CD14-positive monocyte (primary cell): ENCODE results near the gene MB21D2. TPM values are rescaled to one million over a fixed set of nuclear protein-coding genes. Genes with fewer than 3 reads are reported as not detected.

ENCODE experiments used
- DNase-seq, 3 donors: peaks; one replicate each; pipeline ENCODE4 v3.0.0-alpha.2; 2011 to 2022
- H2AFZ ChIP-seq: 2 replicates; pipeline ENCODE4 v1.6.0; 2012; ENCODE audit warnings: mild to moderate bottlenecking, low read depth, low read length, inconsistent platforms; ENCODE audit not compliant: insufficient read depth, poor library complexity, severe bottlenecking
- H3K27ac ChIP-seq, 2 donors: 1 replicate in 1 of 2; 2 replicates in 1 of 2; pipeline ENCODE4 v1.5.1; 2012 to 2013; ENCODE audit warnings: low read length in 2 of 2, control low read depth in 1 of 2, inconsistent platforms in 1 of 2, low read depth in 1 of 2, mild to moderate bottlenecking in 1 of 2
- H3K27me3 ChIP-seq, 2 donors: one replicate each; pipeline versions ENCODE4 v1.6.0 to v1.6.1; 2011 to 2013; ENCODE audit warnings: low read length in 2 of 2; ENCODE audit not compliant: control insufficient read depth in 2 of 2, insufficient read depth in 2 of 2
- H3K36me3 ChIP-seq, 2 donors: replicated peaks in 1 of 2; 1 replicate in 1 of 2; 2 replicates in 1 of 2; pipeline versions ENCODE4 v1.5.1 to v1.6.1; 2012 to 2013; ENCODE audit warnings: low read length in 2 of 2, control low read depth in 1 of 2, inconsistent platforms in 1 of 2, mild to moderate bottlenecking in 1 of 2; ENCODE audit not compliant: insufficient read depth in 2 of 2, control insufficient read depth in 1 of 2
- H3K4me1 ChIP-seq, 2 donors: 1 replicate in 1 of 2; 2 replicates in 1 of 2; pipeline versions ENCODE4 v1.5.1 to v1.6.1; 2012 to 2013; ENCODE audit warnings: low read length in 2 of 2, control low read depth in 1 of 2, inconsistent platforms in 1 of 2, mild to moderate bottlenecking in 1 of 2, moderate library complexity in 1 of 2; ENCODE audit not compliant: insufficient read depth in 2 of 2, control insufficient read depth in 1 of 2
- H3K4me2 ChIP-seq: replicated peaks from 2 replicates; pipeline ENCODE3; 2012; ENCODE audit warnings: low read length, moderate library complexity, mild to moderate bottlenecking; ENCODE audit not compliant: poor library complexity, severe bottlenecking; ENCODE audit errors: extremely low read depth
- H3K4me3 ChIP-seq, 3 experiments: fragments of 200-600 bp in 1 of 3; sonication (generic) in 1 of 3; replicated peaks in 1 of 3; 1 replicate in 2 of 3; 2 replicates in 1 of 3; pipeline ENCODE4 v1.5.1; 2011 to 2013; ENCODE audit warnings: low read length in 3 of 3, mild to moderate bottlenecking in 3 of 3, control low read depth in 2 of 3, low read depth in 2 of 3, inconsistent platforms in 1 of 3, moderate library complexity in 1 of 3
- H3K79me2 ChIP-seq: 2 replicates; pipeline ENCODE4 v1.6.0; 2012; ENCODE audit warnings: mild to moderate bottlenecking, control low read depth, inconsistent platforms, low read length, moderate library complexity; ENCODE audit not compliant: insufficient read depth
- H3K9ac ChIP-seq: 2 replicates; pipeline ENCODE4 v1.6.0; 2017; ENCODE audit warnings: low read length, mild to moderate bottlenecking; ENCODE audit not compliant: insufficient read depth, poor library complexity, severe bottlenecking
- H3K9me3 ChIP-seq, 2 donors: replicated peaks in 1 of 2; 1 replicate in 1 of 2; 2 replicates in 1 of 2; pipeline versions ENCODE4 v1.5.1 to v1.6.1; 2012 to 2013; ENCODE audit warnings: low read length in 2 of 2, control low read depth in 1 of 2; ENCODE audit not compliant: control insufficient read depth in 1 of 2, insufficient read depth in 1 of 2
- H4K20me1 ChIP-seq: 2 replicates; pipeline ENCODE4 v1.6.0; 2012; ENCODE audit warnings: mild to moderate bottlenecking, low read length, control low read depth, moderate library complexity; ENCODE audit not compliant: insufficient read depth
- H3K27ac Mint-ChIP-seq, 7 donors: one replicate each; pipeline ENCODE4 v1.8.0; 2020; ENCODE audit warnings: mild to moderate bottlenecking in 7 of 7, mixed read lengths in 7 of 7, moderate library complexity in 6 of 7, inconsistent platforms in 2 of 7
- H3K27me3 Mint-ChIP-seq, 3 donors: one replicate each; pipeline ENCODE4 v1.8.0; 2021 to 2022; ENCODE audit warnings: low read depth in 3 of 3, mild to moderate bottlenecking in 3 of 3, mixed read lengths in 3 of 3, moderate library complexity in 3 of 3, inconsistent platforms in 1 of 3
- H3K36me3 Mint-ChIP-seq, 2 donors: one replicate each; pipeline ENCODE4 v1.8.0; 2020; ENCODE audit warnings: mixed read lengths in 2 of 2, inconsistent platforms in 1 of 2, mild to moderate bottlenecking in 1 of 2
- H3K4me1 Mint-ChIP-seq: one replicate; pipeline ENCODE4 v1.8.0; 2020; ENCODE audit warnings: mild to moderate bottlenecking, mixed read lengths
- H3K4me3 Mint-ChIP-seq, 2 donors: one replicate each; pipeline ENCODE4 v1.8.0; 2020; ENCODE audit warnings: mild to moderate bottlenecking in 2 of 2, mixed read lengths in 2 of 2, moderate library complexity in 1 of 2
- H3K9me3 Mint-ChIP-seq, 7 donors: one replicate each; pipeline ENCODE4 v1.8.0; 2020 to 2022; ENCODE audit warnings: mixed read lengths in 7 of 7, mild to moderate bottlenecking in 6 of 7, moderate library complexity in 6 of 7, inconsistent platforms in 2 of 7
- CTCF ChIP-seq: fragments of 200-600 bp; IDR thresholded peaks from one replicate; pipeline ENCODE4 v1.8.0; 2022; ENCODE audit warnings: antibody characterized with exemption, mild to moderate bottlenecking
- WGBS: methylation state at CpG from one replicate; pipeline ENCODE4 v1.1.5; 2013; ENCODE audit warnings: missing lambda C conversion rate; ENCODE audit not compliant: insufficient coverage; 5-methylcytosine and 5-hydroxymethylcytosine counted together
- intact Hi-C, 2 donors: fragments of 100-400 bp; cut with micrococcal nuclease; formaldehyde crosslinking; loops; one replicate each; pipeline versions ENCODE4 v1.15.0 to v1.15.1; 2023
- polyA plus RNA-seq, 3 donors: library from polyadenylated mRNA; depleted of rRNA in 1 of 3; unstranded in 2 of 3; stranded (reverse) in 1 of 3; fragments of 300-500 nt in 2 of 3; fragments of >200 nt in 1 of 3; fragmentation: Illumina TruSeq in 2 of 3; gene quantifications; 1 replicate in 2 of 3; 2 replicates in 1 of 3; pipeline ENCODE4 v1.2.3, GENCODE V29; 2012 to 2021

The MB21D2 gene
- polyA plus RNA-seq, 3 donors: 0.37 to 0.77 (median 0.59) TPM

GRCh38 chr3:192842138-192842537 lies 75.5 kb downstream of the MB21D2 start:
- Mint-ChIP-seq H3K27ac (no peak overlapping the region), H3K36me3 (no peaks in the 10 kb centered on the region), H3K27me3 (peaks cover 4 to 10% (median 6%) of the 10 kb centered on the region in 3 donors), H3K4me1 (peaks cover 2% of the 10 kb centered on the region), H3K9me3 (peaks cover 0 to 2% (median 0%) of the 10 kb centered on the region in 7 donors), H3K4me3 (no peak overlapping the region)
- Histone ChIP-seq H3K27ac (no peak overlapping the region), H4K20me1 (no peaks in the 10 kb centered on the region), H3K9me3 (no peaks in the 10 kb centered on the region), H3K4me2 (no peak overlapping the region), H3K4me3 (no peak overlapping the region), H3K9ac (no peak overlapping the region), H2AFZ (no peak overlapping the region), H3K79me2 (no peaks in the 10 kb centered on the region), H3K4me1 (peaks cover 6 to 7% of the 10 kb centered on the region in 2 donors), H3K36me3 (no peaks in the 10 kb centered on the region), H3K27me3 (no peaks in the 10 kb centered on the region)
- no peak for TF ChIP-seq CTCF
- intact Hi-C loops: no loop called here
- DNase-seq: no peak
- WGBS: 93% methylated on average over 4 of the region's 8 CpGs

- no peak overlapping the region for H3K9ac ChIP-seq
- Mint-ChIP-seq H3K9me3 (peaks cover 0 to 2% (median 0%) of the 10 kb centered on the region in 7 donors), H3K4me1 (peaks cover 2% of the 10 kb centered on the region), H3K27me3 (peaks cover 4 to 10% (median 6%) of the 10 kb centered on the region in 3 donors), H3K36me3 (no peaks in the 10 kb centered on the region), H3K27ac (no peak overlapping the region), H3K4me3 (no peak overlapping the region)
- no peaks in the 10 kb centered on the region for H3K36me3 ChIP-seq
- 83% methylated on average over 1 of the region's 6 CpGs for WGBS
- no peak for TF ChIP-seq CTCF
- H3K27ac ChIP-seq: no peak overlapping the region
- intact Hi-C loops: no loop called here
- no peaks in the 10 kb centered on the region for H4K20me1 ChIP-seq
- no peaks in the 10 kb centered on the region for H3K9me3 ChIP-seq
- H2AFZ ChIP-seq: no peak overlapping the region
- H3K4me2 ChIP-seq: no peak overlapping the region
- H3K4me3 ChIP-seq: no peak overlapping the region
- no peaks in the 10 kb centered on the region for H3K79me2 ChIP-seq
- peaks cover 6 to 7% of the 10 kb centered on the region in 2 donors for H3K4me1 ChIP-seq
- no peaks in the 10 kb centered on the region for H3K27me3 ChIP-seq
- DNase-seq: no peak
These were observed 76.2 kb downstream of the MB21D2 start for GRCh38 chr3:192841428-192841827.
